Dedifferentiated amniotic fluid mesenchymal stem cell (primary cell): Measurements from ENCODE around the gene PSD2.
A peak's percentile ranks its signal among the peaks of the same experiment; 100 is the strongest.

ENCODE experiments used
- DNase-seq: peaks from one replicate; pipeline ENCODE4 v3.0.0-alpha.2; 2016; ENCODE audit errors: extremely low spot score

Gene PSD2

DNA sequence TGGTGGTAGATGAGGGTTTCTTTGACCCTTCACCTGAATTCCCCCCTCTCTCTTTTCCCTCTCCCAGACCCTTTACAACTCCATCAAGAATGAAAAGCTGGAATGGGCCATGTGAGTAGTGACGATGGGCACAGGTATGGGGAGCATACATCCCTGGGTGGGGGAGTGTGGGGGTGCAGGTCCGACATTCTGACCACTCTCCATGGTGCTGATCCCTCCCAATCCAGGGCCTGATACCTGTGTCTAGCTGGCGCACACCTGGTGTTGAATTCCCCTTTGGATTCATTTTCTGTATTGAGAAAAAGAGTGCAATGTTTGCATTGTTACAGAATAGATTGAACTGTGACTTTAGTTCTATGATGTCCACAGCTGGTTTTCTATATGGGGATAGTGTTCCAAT lies 40.0 kb downstream of the PSD2 start:
- DNase-seq, result no peak

GRCh38 chr5:139836469-139837208 lies 41.0 kb downstream of the PSD2 start:
- no peak for DNase-seq

DNA sequence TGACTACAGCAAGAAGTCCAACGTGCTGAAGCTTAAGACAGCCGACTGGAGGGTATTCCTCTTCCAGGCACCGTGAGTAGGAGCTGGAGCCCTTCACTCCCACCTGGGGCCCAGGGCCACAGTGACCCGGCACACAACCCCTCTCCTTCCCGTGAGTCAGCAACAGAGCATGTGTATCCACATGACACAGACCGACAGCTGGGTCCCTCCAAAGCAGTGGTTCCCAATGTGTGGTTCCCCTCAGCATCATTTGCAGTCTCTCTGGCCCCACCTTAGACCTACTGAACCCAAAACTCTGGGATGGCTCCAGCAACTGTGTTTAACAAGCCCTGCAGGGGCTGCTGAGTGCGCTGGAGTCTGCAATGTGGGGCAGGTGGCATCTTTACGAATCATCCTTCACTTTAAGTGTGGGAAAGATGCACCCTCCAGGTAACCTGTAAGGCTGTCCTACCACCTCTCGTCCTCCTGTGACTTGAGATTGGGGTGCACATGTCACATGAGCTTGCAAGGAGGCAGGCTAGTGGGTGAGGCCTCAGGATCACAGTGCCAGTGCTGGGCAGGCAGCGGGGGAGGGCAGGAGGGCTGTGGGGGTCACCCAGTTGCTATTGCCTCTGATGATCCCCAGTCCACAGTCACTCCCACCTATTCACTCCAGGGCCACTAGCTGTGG lies 42.2 kb downstream of the PSD2 start:
- DNase-seq, result no peak

- DNase-seq, result no peak
Measured at GRCh38 chr5:139838381-139839197, 43.0 kb downstream of the PSD2 start.

DNA sequence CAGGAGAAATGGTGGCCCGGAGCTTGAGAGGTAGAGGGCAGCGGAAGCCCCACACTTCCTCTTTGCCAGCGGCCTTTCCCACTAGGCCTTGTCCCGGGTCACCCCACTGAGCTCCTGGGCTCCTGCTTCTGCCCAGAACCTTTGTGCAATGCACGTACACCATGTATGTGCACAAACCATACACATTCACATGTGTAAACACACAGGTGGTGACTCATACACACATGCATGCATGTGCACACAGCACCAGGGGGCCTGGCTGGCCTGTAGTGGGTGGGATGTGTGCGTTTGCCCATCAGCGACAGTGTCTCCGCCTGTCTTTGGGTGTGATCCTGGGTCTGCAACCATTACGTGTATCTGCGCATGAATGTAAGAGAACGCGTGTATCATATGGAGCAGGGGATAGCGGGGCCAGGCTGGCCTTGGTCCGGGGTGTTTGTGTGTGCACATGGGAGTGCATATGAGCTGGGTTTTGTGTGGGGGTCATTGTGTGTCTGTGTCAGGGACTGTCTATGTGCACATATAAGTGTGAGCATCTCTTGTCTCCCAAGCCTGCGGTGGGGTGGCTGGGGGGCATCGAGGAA lies 43.7 kb downstream of the PSD2 start:
- DNase-seq, result no peak

GRCh38 chr5:139839918-139840317 lies 44.3 kb downstream of the PSD2 start:
- no peak for DNase-seq

GRCh38 chr5:139841549-139841948 lies 45.9 kb downstream of the PSD2 start:
- no peak for DNase-seq

DNA sequence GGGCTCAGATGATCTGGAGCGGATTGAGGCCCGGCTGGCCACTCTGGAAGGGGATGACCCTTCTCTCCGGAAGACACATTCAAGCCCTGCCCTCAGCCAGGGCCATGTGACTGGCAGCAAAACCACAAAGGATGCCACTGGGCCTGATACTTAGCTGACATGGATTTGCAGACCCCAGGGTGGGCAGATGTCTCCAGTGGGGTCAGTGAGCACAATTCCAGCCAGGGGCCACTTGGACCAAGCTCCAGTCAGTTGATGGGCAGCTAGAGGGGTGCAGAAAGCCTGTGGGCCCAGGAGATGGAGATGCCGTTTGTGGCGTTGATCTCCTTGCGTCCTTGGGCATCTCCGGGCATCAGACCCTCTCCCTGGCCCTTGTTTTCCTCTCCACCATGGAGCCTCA lies 46.7 kb downstream of the PSD2 start:
- no peak for DNase-seq

- DNase-seq, result no peak
Measured at GRCh38 chr5:139843991-139844390, 48.4 kb downstream of the PSD2 start.

- peak; percentile 64 for DNase-seq
Measured at GRCh38 chr5:139844472-139845145, 49.0 kb downstream of the PSD2 start.

DNA sequence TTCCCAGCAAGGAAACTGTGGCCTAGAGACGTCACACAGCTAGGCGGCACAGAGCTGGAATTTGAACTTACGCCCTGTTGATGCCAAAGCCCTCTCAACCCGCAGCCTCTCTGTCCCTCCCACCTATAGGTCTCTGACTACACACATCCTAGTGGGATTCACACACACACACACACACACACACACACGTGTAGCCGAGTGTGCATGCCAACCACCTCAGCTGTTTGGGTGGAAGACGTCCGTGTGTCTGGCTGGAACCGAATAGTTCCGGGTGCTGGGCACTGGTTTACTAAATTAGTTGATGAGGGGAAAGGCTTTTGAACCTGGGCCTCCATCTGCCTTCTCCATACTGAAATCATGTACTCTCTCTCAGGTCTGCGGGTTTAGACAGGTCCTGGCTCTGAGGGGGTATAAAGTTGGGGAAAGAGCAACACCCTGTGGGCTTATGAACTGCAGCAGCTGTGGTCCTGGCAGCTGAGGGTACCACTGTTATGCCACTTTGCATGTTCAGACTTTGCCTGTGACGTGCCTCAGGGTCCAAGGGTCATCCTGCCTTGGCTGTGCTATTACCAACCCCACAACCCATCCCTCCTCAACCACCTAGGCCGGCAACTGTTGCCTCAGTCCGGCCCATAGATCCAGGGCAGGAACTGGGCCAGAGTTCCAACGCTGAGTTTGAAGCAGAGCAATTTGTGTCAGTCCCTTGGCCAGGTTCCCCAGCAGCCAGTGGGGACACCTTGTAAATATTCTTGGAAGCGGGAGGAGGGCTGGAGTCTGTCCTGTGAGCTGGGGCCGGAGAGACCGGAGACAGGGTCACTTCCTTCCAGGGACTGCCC lies 50.5 kb downstream of the PSD2 start:
- DNase-seq, result no peak

GRCh38 chr5:139847091-139847490 lies 51.5 kb downstream of the PSD2 start:
- DNase-seq, result no peak

DNA sequence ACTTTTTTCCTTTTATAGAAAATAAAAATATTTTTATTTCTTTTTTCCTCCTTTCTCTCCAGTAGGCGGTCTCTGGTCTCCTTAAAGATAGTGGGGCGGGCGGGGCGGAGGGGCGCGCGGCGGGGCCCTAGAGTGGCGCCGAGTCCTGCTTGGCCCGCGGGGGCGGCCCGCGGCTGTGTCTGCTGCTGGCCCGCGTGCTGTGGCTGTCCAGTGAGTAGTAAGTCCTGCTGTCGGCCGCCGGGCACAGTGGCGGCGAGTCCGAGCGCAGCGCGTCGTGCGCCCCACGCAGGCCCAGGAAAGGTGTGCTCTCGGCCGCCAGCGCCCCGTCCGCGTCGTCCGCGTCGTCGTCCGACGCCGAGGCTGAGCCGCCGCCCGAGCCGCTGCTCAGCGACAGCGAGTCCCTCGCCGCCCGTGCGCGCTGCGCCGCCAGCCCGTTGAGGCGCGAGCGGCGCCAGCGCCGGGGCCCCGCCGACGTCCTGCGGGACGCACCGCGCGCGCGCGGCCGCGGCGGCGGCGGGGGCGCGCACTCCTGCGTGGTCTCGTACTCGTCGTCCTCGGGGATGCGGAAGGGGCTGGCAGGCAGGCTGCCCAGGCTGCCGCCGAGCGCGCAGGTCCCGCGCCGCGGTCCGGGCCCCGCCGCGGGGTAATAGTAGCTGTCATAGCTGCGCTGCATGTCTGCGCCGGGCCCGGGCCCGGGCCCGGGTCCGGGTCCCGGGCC lies 52.3 kb downstream of the PSD2 start:
- DNase-seq, result no peak

GRCh38 chr5:139848508-139849100 lies 53.0 kb downstream of the PSD2 start:
- DNase-seq, result no peak

DNA sequence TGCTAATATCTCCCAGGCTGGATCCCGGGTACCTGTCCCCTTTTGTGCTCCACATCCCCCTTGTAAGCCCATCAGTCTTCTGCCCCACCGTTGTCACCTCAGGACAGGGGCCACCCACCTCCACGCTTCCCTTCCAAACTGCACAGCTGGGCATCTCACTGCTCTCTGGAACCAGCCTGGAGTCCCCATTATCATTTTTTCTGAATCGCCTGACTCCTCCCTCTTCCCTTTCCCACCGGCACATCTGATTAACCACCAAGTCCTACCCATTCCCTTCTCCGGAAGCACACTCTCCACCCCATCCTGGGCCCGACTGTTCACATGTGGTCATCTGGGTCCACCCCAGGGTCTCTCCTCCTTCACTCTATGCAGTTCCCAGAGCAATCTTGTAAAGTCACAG lies 53.9 kb downstream of the PSD2 start:
- DNase-seq, result no peak

GRCh38 chr5:139849942-139850341 lies 54.3 kb downstream of the PSD2 start:
- DNase-seq, result no peak

GRCh38 chr5:139850423-139851016 lies 54.9 kb downstream of the PSD2 start:
- no peak for DNase-seq

DNA sequence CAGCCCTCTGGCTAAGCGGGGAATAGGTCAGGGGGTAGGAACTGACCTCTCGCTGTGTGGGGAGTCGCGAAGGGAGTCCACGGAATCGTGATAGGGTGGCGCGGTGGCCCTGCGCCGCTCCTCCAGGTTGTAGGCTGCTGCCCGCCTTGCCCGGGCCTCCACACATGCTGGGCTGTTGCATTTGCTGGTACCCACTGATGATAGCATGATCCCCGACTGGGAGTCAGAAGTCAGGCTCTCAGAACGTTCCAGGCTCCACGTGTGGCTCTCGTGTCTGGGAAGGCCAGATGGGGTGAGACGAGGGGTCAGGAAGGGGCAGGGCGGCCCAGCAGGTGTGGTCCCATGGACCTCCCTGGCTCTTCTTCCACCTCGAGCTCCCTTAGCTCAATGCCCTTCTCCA lies 56.0 kb downstream of the PSD2 start:
- no peak for DNase-seq

- DNase-seq, result no peak
Measured at GRCh38 chr5:139852696-139853095, 57.1 kb downstream of the PSD2 start.
